HG02571 (cell line): Measurements from ENCODE around the gene DLEU7.

Experiments
- ATAC-seq: cut with Tn5 transposase; IDR thresholded peaks from one replicate; pipeline ENCODE4 v1.9.1; 2021; ENCODE audit warnings: mild to moderate bottlenecking, moderate library complexity; ENCODE audit not compliant: unreplicated experiment

The DLEU7 gene

GRCh38 chr13:50797091-50797490 is 46.4 kb downstream of the DLEU7 start:
- ATAC-seq: no peak

DNA sequence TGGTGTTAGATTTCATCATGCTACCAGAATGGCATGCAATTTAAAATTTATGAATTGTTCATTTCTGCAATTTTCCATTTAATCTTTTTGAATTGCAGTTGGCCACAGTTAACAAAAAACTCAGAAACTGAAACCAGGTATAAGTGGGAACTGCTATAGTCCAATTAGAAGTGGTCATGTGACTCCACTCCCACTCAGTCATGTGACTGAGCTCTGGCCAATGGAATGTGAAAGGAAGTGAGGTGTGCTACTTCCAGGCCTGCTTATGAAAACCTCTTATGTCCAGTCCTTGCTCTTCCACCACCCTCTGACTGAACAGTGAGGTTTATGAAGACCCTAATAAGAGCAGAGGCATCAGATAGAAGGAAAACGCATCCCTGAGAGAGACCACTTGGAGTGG is 47.0 kb downstream of the DLEU7 start:
- no peak for ATAC-seq

DNA sequence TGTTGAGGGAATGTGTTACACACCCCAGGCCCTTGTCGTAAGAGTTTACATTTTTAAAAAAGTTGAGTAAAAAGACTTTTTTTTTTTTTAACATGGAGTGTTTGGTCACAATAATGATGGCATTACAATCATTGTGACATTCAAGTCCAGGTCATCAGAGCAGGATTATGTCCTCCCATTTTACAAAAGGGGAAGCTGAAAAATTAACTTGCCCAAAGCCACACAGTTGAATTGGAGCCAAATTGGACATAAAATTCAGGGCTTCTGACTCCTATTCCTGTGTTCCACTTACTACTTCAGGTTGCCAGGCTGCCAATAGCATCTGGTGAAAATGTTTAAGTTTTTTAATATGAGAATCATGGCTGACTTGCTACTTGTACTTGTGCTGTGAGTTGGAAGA is 49.3 kb downstream of the DLEU7 start:
- no peak for ATAC-seq

DNA sequence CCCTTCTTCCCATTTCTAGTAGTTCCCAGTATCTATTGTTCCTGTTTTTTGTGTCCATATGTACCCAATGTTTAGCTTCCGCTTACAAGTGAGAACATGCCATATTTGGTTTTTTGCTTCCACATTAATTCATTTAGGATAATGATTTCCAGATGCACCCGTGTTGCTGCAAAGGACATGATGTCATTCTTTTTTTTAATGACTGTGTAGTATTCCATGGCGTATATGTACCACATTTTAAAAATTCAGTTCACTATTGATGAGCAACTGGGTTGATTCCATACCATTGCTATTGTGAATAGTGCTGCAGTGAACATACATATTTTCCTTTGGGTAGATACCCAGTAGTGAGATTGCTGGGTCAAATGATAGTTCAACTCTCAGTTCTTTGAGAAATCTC is 50.5 kb downstream of the DLEU7 start:
- no peak for ATAC-seq

GRCh38 chr13:50788551-50789210 is 54.8 kb downstream of the DLEU7 start:
- no peak for ATAC-seq

- ATAC-seq: no peak
These were observed 55.9 kb downstream of the DLEU7 start for GRCh38 chr13:50787316-50788195.

DNA sequence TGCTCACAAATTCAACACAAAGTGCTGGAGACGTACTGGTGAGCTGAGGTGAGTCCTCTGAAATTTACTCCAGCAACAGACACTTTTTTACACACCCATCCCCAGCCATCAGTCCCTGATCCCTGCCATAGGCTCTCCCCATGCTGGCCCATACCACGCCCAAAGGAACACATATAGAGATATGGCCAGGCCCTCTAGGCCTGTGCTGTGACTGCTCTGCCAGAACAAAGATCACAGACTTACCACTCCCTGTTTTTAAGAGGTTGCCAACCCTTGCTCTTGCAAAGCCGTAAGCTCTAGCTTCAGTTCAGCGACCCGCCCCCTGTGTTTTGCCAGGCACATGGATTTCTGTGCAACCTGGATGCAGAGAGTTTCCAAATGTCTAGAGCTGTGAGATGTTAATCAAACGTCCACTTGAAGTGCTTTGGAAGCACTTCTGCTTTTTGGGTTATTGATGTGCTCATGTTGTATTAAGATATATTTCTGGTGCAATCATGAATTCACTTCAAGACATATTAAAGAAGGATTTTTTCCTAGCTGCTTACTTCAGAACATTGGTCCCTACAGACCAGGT is 59.7 kb downstream of the DLEU7 start:
- ATAC-seq: no peak

DNA sequence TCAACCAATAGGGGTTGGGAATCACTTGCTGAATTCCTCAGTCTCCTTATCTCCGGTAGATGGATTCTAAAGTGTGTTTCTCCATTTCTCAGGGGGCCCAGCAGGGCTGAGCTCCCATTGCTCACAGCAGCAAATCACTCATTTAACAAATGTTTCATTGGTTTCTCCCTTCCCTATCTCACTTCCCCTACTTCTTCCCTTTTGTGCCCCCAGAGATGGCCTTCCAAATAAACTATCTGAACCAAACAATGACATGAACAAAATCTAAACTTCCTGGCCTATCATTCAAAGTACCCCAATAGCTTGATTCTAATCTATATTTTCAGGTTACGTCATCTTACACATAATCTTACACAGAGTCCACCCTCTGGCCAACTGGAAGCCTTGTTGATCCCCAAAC is 60.4 kb downstream of the DLEU7 start:
- no peak for ATAC-seq

GRCh38 chr13:50780201-50781015 is 63.1 kb downstream of the DLEU7 start:
- ATAC-seq: no peak

- ATAC-seq: no peak
These were observed 63.9 kb downstream of the DLEU7 start for GRCh38 chr13:50779443-50780200.
